Mesendoderm (in vitro differentiated cells): Measurements from ENCODE around the gene RASA3.

Experiments used
- DNase-seq: peaks from one replicate; pipeline ENCODE4 v3.0.0; 2013
- H2AK5ac ChIP-seq: 2 replicates; pipeline ENCODE4 v1.6.1; 2013; ENCODE audit warnings: low read length, inconsistent platforms
- H2BK120ac ChIP-seq: 2 replicates; pipeline ENCODE4 v1.6.1; 2013; ENCODE audit warnings: low read depth, mild to moderate bottlenecking, low read length, moderate library complexity, mixed read lengths
- H2BK15ac ChIP-seq: replicated peaks from 2 replicates; pipeline ENCODE4 v1.6.1; 2013; ENCODE audit warnings: low read depth, mild to moderate bottlenecking, moderate library complexity
- H2BK5ac ChIP-seq: 2 replicates; pipeline ENCODE4 v1.6.1; 2013; ENCODE audit warnings: low read length, inconsistent platforms
- H3K18ac ChIP-seq: 2 replicates; pipeline ENCODE4 v1.6.1; 2013; ENCODE audit warnings: mild to moderate bottlenecking, low read length, mixed read lengths
- H3K23ac ChIP-seq: one replicate; pipeline ENCODE4 v1.6.1; 2013; ENCODE audit warnings: low read length
- H3K27ac ChIP-seq: 2 replicates; pipeline ENCODE4 v1.5.1; 2013; ENCODE audit warnings: low read depth, mild to moderate bottlenecking, inconsistent platforms, low read length, moderate library complexity
- H3K27me3 ChIP-seq: 2 replicates; pipeline ENCODE4 v1.6.1; 2013; ENCODE audit warnings: low read length, control low read depth, mild to moderate bottlenecking, inconsistent platforms; ENCODE audit not compliant: insufficient read depth, poor library complexity
- H3K36me3 ChIP-seq: 2 replicates; pipeline ENCODE4 v1.6.1; 2013; ENCODE audit warnings: low read length, inconsistent platforms; ENCODE audit not compliant: control insufficient read depth, insufficient read depth
- H3K4ac ChIP-seq: one replicate; pipeline ENCODE4 v1.6.1; 2013; ENCODE audit warnings: low read depth, mild to moderate bottlenecking, low read length, moderate library complexity
- H3K4me1 ChIP-seq: 2 replicates; pipeline ENCODE4 v1.6.1; 2013; ENCODE audit warnings: low read depth, low read length, inconsistent platforms; ENCODE audit not compliant: control insufficient read depth
- H3K4me2 ChIP-seq: 2 replicates; pipeline ENCODE4 v1.6.1; 2013; ENCODE audit warnings: low read length
- H3K4me3 ChIP-seq: 2 replicates; pipeline ENCODE4 v1.5.1; 2013; ENCODE audit warnings: mild to moderate bottlenecking, low read length
- H3K56ac ChIP-seq: one replicate; pipeline ENCODE4 v1.6.1; 2013; ENCODE audit warnings: low read length
- H3K79me1 ChIP-seq: 2 replicates; pipeline ENCODE4 v1.6.1; 2013; ENCODE audit warnings: low read length, inconsistent platforms
- H3K79me2 ChIP-seq: 2 replicates; pipeline ENCODE4 v1.6.1; 2013; ENCODE audit warnings: mild to moderate bottlenecking, low read length; ENCODE audit not compliant: control insufficient read depth, insufficient read depth
- H3K9ac ChIP-seq: 2 replicates; pipeline ENCODE4 v1.6.1; 2013; ENCODE audit warnings: low read length, inconsistent platforms
- H4K5ac ChIP-seq: one replicate; pipeline ENCODE4 v1.6.1; 2013; ENCODE audit warnings: low read length
- H4K8ac ChIP-seq: one replicate; pipeline ENCODE4 v1.6.1; 2013; ENCODE audit warnings: low read depth, mild to moderate bottlenecking, control low read depth, low read length, moderate library complexity
- WGBS: extraction: QIAGEN DNeasy Blood & Tissue Kit; methylation state at CpG from one replicate; pipeline ENCODE4 v1.1.7; 2013; ENCODE audit warnings: low lambda C conversion rate, missing lambda C conversion rate; ENCODE audit not compliant: insufficient coverage; ENCODE audit errors: extremely low coverage; 5-methylcytosine and 5-hydroxymethylcytosine counted together

Gene RASA3

GRCh38 chr13:114026481-114026880 is 105.9 kb downstream of the RASA3 start:
- Histone ChIP-seq H3K4me3 (no peak overlapping the region), H3K56ac (no peak overlapping the region), H3K27ac (no peak overlapping the region), H4K5ac (no peak overlapping the region), H3K79me2 (no peaks in the 10 kb centered on the region), H3K4ac (no peak overlapping the region), H3K4me1 (no peaks in the 10 kb centered on the region), H3K9ac (no peak overlapping the region), H3K79me1 (peaks cover 6% of the 10 kb centered on the region), H2AK5ac (no peak overlapping the region), H2BK120ac (no peak overlapping the region), H3K36me3 (no peaks in the 10 kb centered on the region), H3K27me3 (no peaks in the 10 kb centered on the region), H4K8ac (no peak overlapping the region), H2BK15ac (no peak overlapping the region), H3K23ac (no peak overlapping the region), H2BK5ac (no peak overlapping the region), H3K18ac (no peak overlapping the region), H3K4me2 (no peak overlapping the region)
- WGBS = no CpG with 5 or more reads among the region's 11 CpGs
- DNase-seq = no peak

GRCh38 chr13:114025714-114026431 is 106.5 kb downstream of the RASA3 start:
- Histone ChIP-seq H3K27me3 (no peaks in the 10 kb centered on the region), H3K9ac (no peak overlapping the region), H3K27ac (no peak overlapping the region), H2BK5ac (no peak overlapping the region), H4K5ac (no peak overlapping the region), H3K56ac (no peak overlapping the region), H3K4me2 (no peak overlapping the region), H2AK5ac (no peak overlapping the region), H2BK120ac (no peak overlapping the region), H2BK15ac (no peak overlapping the region), H3K79me1 (peaks cover 4% of the 10 kb centered on the region), H3K18ac (no peak overlapping the region), H3K36me3 (no peaks in the 10 kb centered on the region), H3K23ac (peak overlapping the region; percentile 89), H3K4ac (no peak overlapping the region), H3K79me2 (no peaks in the 10 kb centered on the region), H4K8ac (no peak overlapping the region), H3K4me1 (no peaks in the 10 kb centered on the region), H3K4me3 (no peak overlapping the region)
- no CpG with 5 or more reads among the region's 25 CpGs for WGBS
- DNase-seq = no peak

- H3K27ac ChIP-seq = no peak overlapping the region
Measured at GRCh38 chr13:114025405-114025713, 107.1 kb downstream of the RASA3 start.

DNA sequence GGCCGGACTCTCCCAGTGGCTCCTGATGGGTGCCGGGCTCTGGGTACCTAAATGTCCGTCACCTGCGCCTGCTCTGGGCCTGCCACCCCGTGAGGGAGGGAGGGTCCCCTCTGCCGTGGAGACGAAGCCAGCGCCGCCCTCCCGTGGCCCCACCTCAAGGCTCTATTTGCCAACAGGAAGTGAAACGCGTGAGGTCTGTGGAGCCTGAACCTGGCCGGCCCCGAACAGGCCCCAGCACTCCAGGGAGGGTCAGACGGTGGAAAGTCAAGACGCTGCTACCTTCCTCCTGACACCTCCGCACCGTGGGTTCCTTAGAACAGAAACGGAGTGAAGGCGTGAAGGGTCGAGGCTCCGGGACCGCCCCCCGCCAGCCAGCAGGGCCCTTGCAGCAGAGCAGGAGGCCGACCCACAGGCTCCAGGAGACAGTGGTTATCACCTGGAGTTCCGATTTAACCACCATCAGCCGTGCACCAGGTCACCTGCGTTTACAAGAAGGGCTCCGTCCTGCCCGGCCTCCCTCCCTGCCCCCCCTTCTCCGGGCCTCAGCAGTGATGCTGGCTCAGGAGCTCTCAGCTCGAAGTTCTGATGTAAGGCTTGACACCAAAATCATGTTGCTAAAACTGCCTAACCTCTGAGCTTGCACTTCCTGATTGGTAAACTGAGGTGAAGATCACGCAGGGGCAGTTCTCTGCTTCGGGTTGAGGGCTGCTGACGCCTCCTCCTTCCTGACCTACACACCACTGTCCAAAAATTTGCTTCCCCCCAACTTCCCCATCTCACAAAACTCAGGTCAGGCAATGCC is 107.6 kb downstream of the RASA3 start:
- Histone ChIP-seq H3K56ac (peak overlapping the region; percentile 15), H3K79me2 (no peaks in the 10 kb centered on the region), H2AK5ac (no peak overlapping the region), H4K5ac (no peak overlapping the region), H3K18ac (no peak overlapping the region), H3K4me2 (no peak overlapping the region), H3K27ac (peak overlapping the region; percentile 17), H4K8ac (no peak overlapping the region), H3K4me3 (no peak overlapping the region), H3K9ac (no peak overlapping the region), H3K23ac (no peak overlapping the region), H3K4ac (no peak overlapping the region), H3K4me1 (no peaks in the 10 kb centered on the region), H2BK5ac (no peak overlapping the region), H3K36me3 (no peaks in the 10 kb centered on the region), H2BK120ac (no peak overlapping the region), H2BK15ac (no peak overlapping the region), H3K27me3 (no peaks in the 10 kb centered on the region), H3K79me1 (peaks cover 1% of the 10 kb centered on the region)
- no CpG with 5 or more reads among the region's 35 CpGs for WGBS
- DNase-seq = no peak

More at GRCh38 chr13:114025405-114025713, 107.1 kb downstream of the RASA3 start:
- DNase-seq = no peak
- Histone ChIP-seq H2BK120ac (no peak overlapping the region), H2BK15ac (no peak overlapping the region), H3K23ac (no peak overlapping the region), H4K5ac (no peak overlapping the region), H3K79me2 (no peaks in the 10 kb centered on the region), H3K56ac (no peak overlapping the region), H3K27me3 (no peaks in the 10 kb centered on the region), H3K36me3 (no peaks in the 10 kb centered on the region), H3K4me3 (no peak overlapping the region), H2BK5ac (no peak overlapping the region), H2AK5ac (no peak overlapping the region), H3K9ac (no peak overlapping the region), H3K18ac (no peak overlapping the region), H3K79me1 (peaks cover 1% of the 10 kb centered on the region), H4K8ac (no peak overlapping the region), H3K4me1 (no peaks in the 10 kb centered on the region), H3K4me2 (no peak overlapping the region), H3K4ac (no peak overlapping the region)
- WGBS = no CpG with 5 or more reads among the region's 4 CpGs

- whole genome bisulfite sequencing = no CpG with 5 or more reads among the region's 35 CpGs
- Histone ChIP-seq H3K4me2 (no peak overlapping the region), H3K18ac (no peak overlapping the region), H3K27me3 (no peaks in the 10 kb centered on the region), H3K4ac (no peak overlapping the region), H4K8ac (no peak overlapping the region), H3K4me3 (no peak overlapping the region), H3K56ac (no peak overlapping the region), H3K9ac (no peak overlapping the region), H4K5ac (no peak overlapping the region), H2BK120ac (no peak overlapping the region), H2BK15ac (no peak overlapping the region), H3K79me2 (no peaks in the 10 kb centered on the region), H3K36me3 (no peaks in the 10 kb centered on the region), H2AK5ac (no peak overlapping the region), H2BK5ac (no peak overlapping the region), H3K23ac (no peak overlapping the region), H3K79me1 (peaks cover 1% of the 10 kb centered on the region), H3K27ac (no peak overlapping the region), H3K4me1 (no peaks in the 10 kb centered on the region)
- DNase-seq = no peak
Measured at GRCh38 chr13:114023716-114024602, 108.5 kb downstream of the RASA3 start.
